Measurements from ENCODE around the gene SFN. TPM values are rescaled to one million over a fixed set of nuclear protein-coding genes. Genes with fewer than 3 reads are reported as not detected.

SFN gene
- total RNA-seq, 2 experiments from 2014 or later, result 1.4 to 1.8 TPM

DNA sequence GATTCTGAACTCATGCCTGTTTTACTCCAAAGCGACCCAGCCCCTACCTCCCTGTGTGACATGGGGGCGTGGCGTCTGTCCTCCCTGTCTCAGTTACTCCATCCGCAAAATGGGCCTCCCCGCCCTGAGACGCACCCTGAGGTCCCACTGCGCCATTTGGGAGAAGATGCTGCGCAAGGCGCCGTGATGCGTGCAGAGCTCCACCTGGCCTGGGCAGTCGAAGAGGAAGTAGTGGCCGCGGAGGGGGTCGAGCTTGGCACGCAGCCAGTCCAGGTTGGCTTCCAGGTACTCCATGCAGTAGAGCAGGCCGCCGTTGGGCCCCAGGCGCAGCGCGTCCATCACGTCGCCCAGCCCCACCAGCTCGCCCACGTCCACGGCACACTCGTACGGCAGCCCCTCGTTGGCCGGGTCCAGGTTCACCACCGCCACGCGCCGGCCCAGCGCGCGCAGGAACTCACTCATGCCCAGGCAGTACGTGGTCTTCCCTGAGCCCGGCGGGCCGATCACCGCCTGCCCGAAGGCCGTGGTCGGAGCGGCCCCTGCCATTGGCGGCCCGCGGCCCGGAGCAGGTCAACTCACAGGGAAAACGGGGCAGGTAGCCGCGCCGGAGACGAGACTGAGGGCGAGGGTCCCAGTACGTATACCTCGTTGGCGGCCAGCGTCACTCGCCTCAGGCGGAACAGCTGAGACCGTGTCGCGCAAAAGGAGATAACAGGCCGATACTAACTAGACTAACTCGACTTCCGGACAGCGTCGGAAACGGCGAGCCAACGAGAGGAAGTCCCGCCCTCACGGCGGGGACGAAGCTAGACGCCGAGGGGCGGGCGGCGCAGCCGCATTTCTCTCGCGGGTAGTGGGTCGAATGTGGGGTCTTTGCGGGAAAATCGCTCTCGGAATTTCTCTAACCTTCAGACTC, 26.9 kb downstream of the SFN start, which contains the start of gene GPN2:
GPN2 (minus strand) TSS at position 733 of the 916 bp plus-strand sequence; CDS start at position 546, 187 bp downstream.
- H3K4me3 Mint-ChIP-seq, result peak within 1 kb of the TSS; percentile 96
- ATAC-seq (ENCODE audit: low read depth) (peak; percentile 95), DNase-seq (peak; percentile 81)
- H3K4me1 Mint-ChIP-seq, result peaks cover 27% of the 10 kb centered on the region
- peak within 1 kb of the TSS; percentile 92 for H3K27ac Mint-ChIP-seq
- no peaks in the 10 kb centered on the region for H3K27me3 Mint-ChIP-seq
- POLR2A ChIA-PET, result interaction anchor here (0.5 to 4.3 kb wide), 20 partner anchors 10 to 883 kb away, joined by 3 to 57 read pairs (median 4); partner anchors contain the start of genes GPATCH3, NUDC, PIGV and STX12
- H3K36me3 Mint-ChIP-seq, result peaks cover 34% of the 10 kb centered on the region
- no peaks in the 10 kb centered on the region for H3K9me3 Mint-ChIP-seq

DNA sequence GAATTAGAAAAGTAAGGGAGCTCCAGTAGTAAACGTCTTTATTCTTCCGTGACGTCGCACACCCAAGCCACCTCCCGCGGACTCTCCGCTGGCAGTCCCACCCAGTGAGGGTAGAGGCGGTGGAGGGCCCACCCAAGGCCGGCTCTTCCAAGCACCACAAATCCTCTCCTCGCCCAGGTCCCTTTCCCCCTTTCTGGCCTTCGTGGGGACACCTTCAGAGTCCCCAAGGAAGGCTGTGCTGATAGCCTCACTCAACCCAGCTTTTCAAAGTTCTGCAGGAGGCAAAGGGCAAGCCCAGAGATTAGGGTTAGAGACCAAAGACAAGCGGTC, 27.5 kb downstream of the SFN start:
- ATAC-seq (ENCODE audit: low read depth), result peak; percentile 49
- no peak for DNase-seq
- H3K9me3 Mint-ChIP-seq, result no peaks in the 10 kb centered on the region
- H3K4me1 Mint-ChIP-seq, result peaks cover 27% of the 10 kb centered on the region
- H3K4me3 Mint-ChIP-seq, result peak overlapping the region; percentile 96
- POLR2A ChIA-PET, result interaction anchor here (0.5 to 4.3 kb wide), 20 partner anchors 10 to 882 kb away, joined by 3 to 57 read pairs (median 4); partner anchors contain the start of genes GPATCH3, NUDC, PIGV and STX12
- H3K27me3 Mint-ChIP-seq, result no peaks in the 10 kb centered on the region
- peaks cover 31% of the 10 kb centered on the region for H3K36me3 Mint-ChIP-seq
- peak overlapping the region; percentile 92 for H3K27ac Mint-ChIP-seq

DNA sequence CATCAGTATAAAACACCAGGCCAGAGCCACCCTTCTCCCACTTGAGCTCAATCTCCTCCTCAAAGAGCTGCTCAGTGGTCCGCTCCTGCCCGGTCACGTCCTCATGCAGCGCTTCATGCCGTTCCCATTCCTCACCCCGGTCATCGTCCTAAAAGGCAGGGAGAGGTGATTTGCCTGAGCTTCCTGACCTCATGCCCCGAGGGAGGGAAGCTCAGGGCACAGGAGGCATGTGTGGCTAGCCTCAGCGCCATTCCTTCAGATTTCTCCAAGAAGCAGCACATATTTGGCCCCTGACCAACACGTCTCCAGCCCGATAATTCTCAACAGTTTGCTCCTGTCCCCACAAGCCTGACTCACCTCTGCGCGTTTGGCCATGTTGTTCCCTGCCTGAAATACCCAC, 31.3 kb downstream of the SFN start:
- POLR2A ChIA-PET, result no interaction called here
- ATAC-seq (ENCODE audit: low read depth) (no peak), DNase-seq (no peak)
- peaks cover 25% of the 10 kb centered on the region for H3K36me3 Mint-ChIP-seq
- no peaks in the 10 kb centered on the region for H3K27me3 Mint-ChIP-seq
- no peak overlapping the region for H3K4me3 Mint-ChIP-seq
- H3K9me3 Mint-ChIP-seq, result no peaks in the 10 kb centered on the region
- peaks cover 17% of the 10 kb centered on the region for H3K4me1 Mint-ChIP-seq
- H3K27ac Mint-ChIP-seq, result no peak overlapping the region

DNA sequence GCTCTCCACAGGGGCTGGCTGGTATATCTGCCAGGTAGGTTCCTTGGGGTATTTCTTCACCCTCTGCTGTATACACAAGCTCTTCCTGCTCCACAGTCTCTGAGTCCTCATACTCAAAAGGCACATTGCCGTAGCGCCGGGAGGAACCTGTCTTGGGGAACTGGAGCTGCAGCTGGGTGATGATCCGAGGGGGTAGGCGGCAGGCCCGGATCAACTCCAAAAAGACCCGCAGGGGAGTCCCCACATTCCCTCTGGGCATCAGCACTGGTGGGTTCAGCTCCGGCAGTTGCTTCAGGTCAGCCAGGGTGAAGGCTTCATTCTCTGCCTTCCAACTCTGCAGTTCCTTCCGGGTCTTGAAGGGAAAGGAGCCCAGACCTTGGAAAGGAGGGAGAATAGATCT, 34.4 kb downstream of the SFN start:
- Mint-ChIP-seq H3K4me1 (peaks cover 24% of the 10 kb centered on the region), H3K4me3 (no peak overlapping the region), H3K9me3 (no peaks in the 10 kb centered on the region), H3K27ac (no peak overlapping the region), H3K36me3 (peaks cover 19% of the 10 kb centered on the region), H3K27me3 (no peaks in the 10 kb centered on the region)
- ATAC-seq (ENCODE audit: low read depth), result no peak
- DNase-seq, result no peak
- POLR2A ChIA-PET, result interaction anchor here (1.2 kb wide), 1 partner anchor 33 kb away, joined by 3 read pairs; no protein-coding TSS in a partner anchor

DNA sequence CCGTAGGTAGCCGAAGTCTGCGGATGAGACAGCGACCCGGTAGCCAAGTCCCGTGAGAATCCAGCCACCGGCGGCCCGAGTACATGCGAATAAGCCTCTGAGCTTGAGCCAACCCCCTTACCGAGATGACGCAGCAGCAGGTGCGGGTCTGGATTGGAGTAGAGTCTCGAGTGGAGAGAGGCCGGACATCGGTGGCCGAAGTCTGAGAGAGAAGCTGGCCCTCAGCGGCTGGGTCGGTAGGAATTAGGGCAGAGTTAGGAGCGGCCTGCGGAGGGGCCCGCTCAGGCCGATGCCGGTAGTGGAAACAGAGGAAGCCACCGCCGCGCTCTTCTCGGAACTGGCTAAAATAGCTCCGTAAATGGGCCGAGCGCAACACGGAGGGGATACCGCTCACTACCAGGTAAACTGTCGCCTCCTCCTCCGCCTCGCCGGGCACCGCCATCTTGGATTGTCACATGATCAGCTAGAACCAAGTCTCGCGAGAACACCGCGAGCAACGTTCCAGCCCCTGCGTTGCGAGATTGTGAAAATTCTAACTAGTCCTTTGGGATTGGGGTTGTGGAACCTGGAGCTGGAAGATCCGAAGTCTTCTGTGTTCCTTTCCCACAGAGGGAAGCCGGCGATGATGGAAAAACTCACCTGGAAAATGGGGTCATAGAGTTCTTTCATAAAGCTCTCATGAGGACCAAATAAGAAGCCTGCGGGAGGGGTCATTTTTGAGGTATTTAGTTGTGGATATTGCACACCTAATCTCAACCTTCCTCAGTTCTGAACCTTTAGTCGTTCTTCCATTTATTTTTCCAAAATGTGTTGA, 37.3 kb downstream of the SFN start, which contains the start of gene GPATCH3:
GPATCH3 (minus strand) TSS at position 467 of the 814 bp plus-strand sequence; CDS start at position 442, 25 bp downstream.
- Mint-ChIP-seq H3K27ac (peak within 1 kb of the TSS; percentile 98), H3K9me3 (no peaks in the 10 kb centered on the region), H3K4me1 (peaks cover 23% of the 10 kb centered on the region), H3K27me3 (no peaks in the 10 kb centered on the region), H3K36me3 (peaks cover 9% of the 10 kb centered on the region), H3K4me3 (peak within 1 kb of the TSS; percentile 98)
- POLR2A ChIA-PET, result interaction anchor here (0.5 to 4.3 kb wide), 15 partner anchors 9 to 468 kb away, joined by 3 to 57 read pairs (median 4); partner anchors contain the start of genes DHDDS, GPN2, NR0B2 and NUDC
- ATAC-seq (ENCODE audit: low read depth), result peak; percentile 87
- peak; percentile 85 for DNase-seq

DNA sequence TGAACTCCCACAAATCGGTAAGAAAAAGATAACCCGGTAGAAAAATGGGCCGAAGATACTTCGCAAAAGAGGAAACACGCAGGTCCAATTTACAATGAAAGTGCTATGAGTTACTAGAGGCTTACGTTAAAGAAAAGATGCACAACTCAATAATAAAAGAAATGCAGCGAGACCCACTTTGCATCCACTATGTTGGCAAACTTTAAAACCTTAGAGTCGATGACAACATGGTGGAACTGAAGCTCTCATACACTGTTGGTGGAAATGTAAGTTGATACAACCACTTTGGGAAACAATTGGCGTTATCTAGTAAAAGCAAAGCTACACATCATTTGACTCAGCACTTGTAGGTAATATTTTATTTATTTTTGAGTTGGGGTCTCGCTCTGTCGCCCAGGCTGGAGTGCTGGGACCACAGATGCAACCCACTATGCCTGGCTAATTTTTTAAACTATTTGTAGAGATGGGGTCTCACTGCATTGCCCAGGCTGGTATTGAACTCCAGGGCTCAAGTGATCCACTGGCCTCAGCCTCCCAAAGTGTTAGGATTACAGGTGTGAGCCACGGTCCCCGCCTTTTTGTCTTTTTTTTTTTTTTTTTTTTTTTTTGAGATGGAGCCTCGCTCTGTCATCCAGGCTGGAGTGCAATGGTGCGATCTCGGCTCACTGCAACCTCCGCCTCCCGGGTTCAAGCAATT, 38.0 kb downstream of the SFN start:
- no peaks in the 10 kb centered on the region for H3K9me3 Mint-ChIP-seq
- peak overlapping the region; percentile 98 for H3K27ac Mint-ChIP-seq
- peaks cover 23% of the 10 kb centered on the region for H3K4me1 Mint-ChIP-seq
- peak overlapping the region; percentile 98 for H3K4me3 Mint-ChIP-seq
- H3K27me3 Mint-ChIP-seq, result no peaks in the 10 kb centered on the region
- DNase-seq (no peak), ATAC-seq (ENCODE audit: low read depth) (no peak)
- POLR2A ChIA-PET, result interaction anchor here (0.6 to 4.3 kb wide), 13 partner anchors 9 to 469 kb away, joined by 3 to 57 read pairs (median 4); partner anchors contain the start of genes DHDDS, GPN2, NR0B2 and NUDC
- peaks cover 9% of the 10 kb centered on the region for H3K36me3 Mint-ChIP-seq

DNA sequence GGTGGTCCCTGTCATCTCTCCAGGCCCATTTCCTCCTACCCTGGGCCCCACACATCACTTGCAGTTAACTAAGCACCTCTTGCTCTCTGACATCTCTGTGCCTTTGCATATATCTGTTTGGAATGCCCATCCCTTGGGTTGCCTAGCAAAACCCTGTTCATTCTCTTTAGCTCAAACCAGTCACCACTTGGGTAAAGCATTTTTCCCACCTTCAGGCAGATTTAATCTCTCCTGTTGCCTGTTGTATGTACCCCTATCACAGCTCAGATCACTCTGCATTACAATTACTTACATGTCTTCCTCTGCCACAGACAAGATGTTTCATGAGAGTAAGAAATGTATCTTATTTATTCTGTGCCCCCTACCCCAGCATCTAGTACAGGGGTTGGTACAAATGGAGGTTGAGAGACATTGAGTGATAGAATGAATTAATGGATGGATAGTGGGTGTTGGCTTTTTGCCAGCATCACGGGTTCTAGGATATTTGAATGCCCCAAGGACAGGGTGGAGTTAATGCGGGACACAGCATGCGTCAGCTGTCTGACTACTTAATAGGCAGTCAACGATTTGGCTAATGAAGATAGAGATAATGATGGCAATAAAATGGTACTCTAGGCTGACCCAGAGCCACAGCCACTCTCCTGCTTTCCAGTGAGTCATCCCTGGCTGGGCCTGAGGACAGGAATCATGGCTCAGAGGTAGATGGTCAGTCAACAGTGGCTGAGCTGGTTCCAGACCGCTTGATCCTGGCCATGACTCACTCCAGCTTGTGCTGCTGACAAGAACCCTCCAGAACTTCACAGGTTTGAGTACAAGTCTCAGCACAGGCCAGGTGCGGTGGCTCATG, 44.3 kb downstream of the SFN start:
- POLR2A ChIA-PET, result interaction anchor here (0.7 kb wide), 1 partner anchor 139 kb away, joined by 3 read pairs; no protein-coding TSS in a partner anchor
- DNase-seq, result no peak
- H3K27me3 Mint-ChIP-seq, result peaks cover 4% of the 10 kb centered on the region
- H3K4me1 Mint-ChIP-seq, result peaks cover 2% of the 10 kb centered on the region
- ATAC-seq (ENCODE audit: low read depth), result no peak
- H3K4me3 Mint-ChIP-seq, result no peak overlapping the region
- peaks cover 2% of the 10 kb centered on the region for H3K36me3 Mint-ChIP-seq
- no peak overlapping the region for H3K27ac Mint-ChIP-seq
- no peaks in the 10 kb centered on the region for H3K9me3 Mint-ChIP-seq

DNA sequence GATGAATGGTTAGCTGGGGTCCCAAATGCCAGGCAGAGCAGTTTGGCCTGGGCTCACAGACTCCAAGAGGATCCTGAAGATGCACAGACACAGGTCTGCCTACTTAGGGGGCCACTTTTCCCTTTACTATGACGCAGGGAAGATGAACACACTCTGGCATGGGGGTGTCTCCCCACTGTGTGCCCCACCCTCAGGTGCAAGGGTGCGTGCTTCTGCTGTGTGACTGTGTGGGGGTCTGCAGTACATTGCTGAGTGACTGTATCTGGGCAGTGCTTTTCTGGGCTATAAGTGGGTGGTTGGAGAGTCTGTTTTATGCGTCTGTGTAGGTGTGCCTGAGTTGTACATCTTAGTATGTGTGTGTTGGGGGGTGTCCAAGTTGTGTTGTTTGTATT, 47.0 kb downstream of the SFN start:
- Mint-ChIP-seq H3K27me3 (peaks cover 4% of the 10 kb centered on the region), H3K27ac (no peak overlapping the region), H3K4me1 (no peaks in the 10 kb centered on the region), H3K9me3 (no peaks in the 10 kb centered on the region), H3K4me3 (no peak overlapping the region), H3K36me3 (no peaks in the 10 kb centered on the region)
- POLR2A ChIA-PET, result interaction anchor here (2.0 kb wide), 1 partner anchor 10 kb away, joined by 8 read pairs; the partner anchor contains the start of gene GPATCH3
- no peak for ATAC-seq (ENCODE audit: low read depth)
- DNase-seq, result no peak

DNA sequence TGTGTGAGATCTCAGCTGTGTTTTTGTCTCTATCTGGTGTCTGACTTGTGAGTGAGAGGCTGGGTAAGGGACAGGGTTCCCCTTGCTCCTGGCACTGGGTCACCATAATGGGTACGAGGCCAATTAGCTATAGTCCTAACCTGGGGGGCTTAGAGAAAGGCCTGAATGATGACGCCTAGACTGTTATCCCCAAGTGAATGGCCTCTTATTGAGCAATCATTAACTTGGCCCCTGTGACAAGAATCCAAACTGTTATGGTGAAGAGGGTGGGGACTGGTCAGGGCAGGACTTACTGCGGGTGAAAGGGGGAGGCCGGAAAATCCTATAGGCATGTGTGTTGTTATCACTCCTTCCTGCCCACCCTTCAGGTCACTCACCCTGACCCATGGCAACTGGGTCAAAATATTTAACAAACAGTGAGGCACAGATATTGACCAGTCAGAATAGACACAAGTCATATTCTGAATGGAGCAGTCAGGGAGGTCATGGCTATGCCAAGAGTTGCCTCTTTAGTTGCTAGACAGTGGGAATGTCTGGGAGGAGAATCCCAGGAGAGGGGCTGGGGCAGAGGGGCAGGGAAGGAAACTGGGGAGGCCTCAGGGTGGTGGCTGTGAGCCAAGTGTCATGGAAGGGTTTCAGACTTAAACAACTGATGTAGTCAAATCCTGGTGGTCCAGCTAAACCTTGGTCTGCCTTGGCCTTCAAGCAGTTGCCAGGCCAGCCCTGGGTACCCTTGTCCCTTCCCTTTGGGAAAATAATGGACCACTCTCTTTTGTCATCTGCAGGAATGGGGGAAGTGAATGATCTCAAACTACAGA, 47.6 kb downstream of the SFN start:
- no peak for DNase-seq
- no peak for ATAC-seq (ENCODE audit: low read depth)
- no peaks in the 10 kb centered on the region for H3K36me3 Mint-ChIP-seq
- no peaks in the 10 kb centered on the region for H3K9me3 Mint-ChIP-seq
- POLR2A ChIA-PET, result interaction anchor here (2.0 kb wide), 1 partner anchor 10 kb away, joined by 8 read pairs; the partner anchor contains the start of gene GPATCH3
- H3K4me3 Mint-ChIP-seq, result no peak overlapping the region
- H3K27me3 Mint-ChIP-seq, result peaks cover 4% of the 10 kb centered on the region
- no peaks in the 10 kb centered on the region for H3K4me1 Mint-ChIP-seq
- no peak overlapping the region for H3K27ac Mint-ChIP-seq

DNA sequence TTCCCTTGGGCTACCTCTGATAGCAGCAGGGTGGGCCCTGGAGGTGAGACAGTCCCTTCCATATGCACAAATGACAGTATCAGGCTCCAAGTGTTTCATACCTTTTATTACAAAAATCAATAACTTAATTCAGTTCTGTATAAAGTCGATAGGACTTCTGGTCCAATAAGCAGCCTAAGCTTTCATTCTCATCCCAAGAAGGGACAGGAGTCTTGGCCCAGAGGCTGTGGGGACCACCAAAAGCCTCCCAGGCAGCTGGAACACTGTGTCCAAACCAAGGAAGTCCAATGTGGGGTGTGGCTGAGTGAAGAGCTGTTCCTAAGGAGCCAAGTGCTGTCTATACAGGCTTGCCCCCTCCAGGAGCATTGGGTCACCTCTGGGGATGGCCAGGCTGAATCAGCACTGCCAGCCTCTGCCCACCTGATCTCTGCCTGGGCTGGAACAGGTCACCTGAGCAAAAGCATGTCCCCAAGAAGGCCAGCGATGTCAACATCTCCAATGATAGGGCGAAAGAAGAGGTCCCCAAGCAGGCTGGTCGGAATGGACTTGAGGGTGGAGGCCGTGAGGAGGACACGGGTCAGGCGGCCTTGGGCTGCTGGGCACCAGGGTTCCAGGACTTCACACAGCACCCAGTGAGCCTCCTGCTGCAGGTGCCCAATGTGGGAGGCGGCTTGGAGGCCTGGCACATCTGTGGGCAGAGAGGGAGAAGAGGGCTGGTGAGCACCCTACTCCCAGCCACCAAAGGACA, 48.6 kb downstream of the SFN start:
- H3K4me3 Mint-ChIP-seq, result no peak overlapping the region
- peaks cover 4% of the 10 kb centered on the region for H3K27me3 Mint-ChIP-seq
- ATAC-seq (ENCODE audit: low read depth), result no peak
- no peaks in the 10 kb centered on the region for H3K9me3 Mint-ChIP-seq
- no peaks in the 10 kb centered on the region for H3K4me1 Mint-ChIP-seq
- H3K27ac Mint-ChIP-seq, result no peak overlapping the region
- DNase-seq, result no peak
- POLR2A ChIA-PET, result no interaction called here
- H3K36me3 Mint-ChIP-seq, result no peaks in the 10 kb centered on the region

DNA sequence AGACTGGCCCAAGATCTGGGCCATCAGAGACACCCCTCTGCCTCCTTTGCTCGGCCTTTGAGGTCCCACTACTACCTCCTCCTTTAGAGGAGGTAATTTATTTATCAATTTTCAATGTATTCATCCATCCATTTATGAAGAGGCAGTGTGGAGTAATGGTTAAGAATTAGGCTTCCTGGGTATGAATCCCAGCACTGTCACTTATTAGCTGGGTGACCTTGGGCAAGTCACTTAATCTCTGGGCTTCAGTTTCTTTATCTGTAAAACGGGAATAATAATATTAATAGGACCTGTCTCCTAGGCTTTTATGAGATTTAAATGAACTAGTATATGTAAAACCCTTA, 49.2 kb downstream of the SFN start:
- H3K4me3 Mint-ChIP-seq, result no peak overlapping the region
- H3K27ac Mint-ChIP-seq, result no peak overlapping the region
- no peaks in the 10 kb centered on the region for H3K9me3 Mint-ChIP-seq
- no peaks in the 10 kb centered on the region for H3K4me1 Mint-ChIP-seq
- ATAC-seq (ENCODE audit: low read depth), result no peak
- DNase-seq, result no peak
- H3K36me3 Mint-ChIP-seq, result no peaks in the 10 kb centered on the region
- POLR2A ChIA-PET, result interaction anchor here (1.1 kb wide), 1 partner anchor 12 kb away, joined by 5 read pairs; the partner anchor contains the start of gene GPATCH3
- H3K27me3 Mint-ChIP-seq, result peaks cover 4% of the 10 kb centered on the region

Measured in activated naive CD8-positive, alpha-beta T cell treated with anti-CD3 and anti-CD28 coated beads, Interleukin-2, amount 10 ng/mL, durations not matched to agents 7 days and 5 days (primary cell).